ENCODE measurements around the gene QKI.
"Not testable (repeated sequence)": the region's sequence is repeated elsewhere in the genome, so short reads cannot be mapped to it uniquely, and the experiment has no call there.

The QKI gene

GRCh38 chr6:163439997-163440396 is 25.5 kb downstream of the QKI start:
- no peak for DNase-seq (ENCODE audit: low read depth)

- DNase-seq (ENCODE audit: low read depth), result no peak
Observed at GRCh38 chr6:163442336-163442735, 27.8 kb downstream of the QKI start.

- DNase-seq (ENCODE audit: low read depth), result no peak
Observed at GRCh38 chr6:163444077-163444476, 29.6 kb downstream of the QKI start.

- DNase-seq (ENCODE audit: low read depth), result no peak
Observed at GRCh38 chr6:163446549-163446948, 32.0 kb downstream of the QKI start.

- no peak for DNase-seq (ENCODE audit: low read depth)
Observed at GRCh38 chr6:163449076-163449475, 34.6 kb downstream of the QKI start.

GRCh38 chr6:163454425-163454824 is 39.9 kb downstream of the QKI start:
- DNase-seq (ENCODE audit: low read depth), result no peak

- no peak for DNase-seq (ENCODE audit: low read depth)
Observed at GRCh38 chr6:163455552-163455951, 41.0 kb downstream of the QKI start.

- DNase-seq (ENCODE audit: low read depth), result peak; percentile 72
Observed at GRCh38 chr6:163457637-163458561, 43.4 kb downstream of the QKI start.

GRCh38 chr6:163459007-163459406 is 44.5 kb downstream of the QKI start:
- DNase-seq (ENCODE audit: low read depth), result no peak

DNA sequence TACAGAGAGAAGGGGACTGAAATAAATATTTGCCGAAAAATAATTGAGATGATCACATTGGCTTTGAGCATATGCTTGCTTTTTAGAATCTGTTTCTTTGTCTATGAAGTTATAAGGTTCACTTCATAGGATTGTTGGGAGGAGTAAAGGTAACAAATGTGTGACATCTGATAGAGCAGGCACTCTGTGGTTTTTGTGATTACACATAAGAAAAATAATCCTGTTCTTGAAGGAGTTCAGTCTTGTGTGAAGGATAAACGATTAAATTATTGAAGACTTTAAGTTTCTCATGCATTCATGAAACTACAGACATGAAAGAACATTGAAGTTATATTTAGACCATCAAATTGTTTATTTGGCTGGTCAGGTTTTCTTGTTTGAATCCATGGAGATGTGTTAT is 45.0 kb downstream of the QKI start:
- no peak for DNase-seq (ENCODE audit: low read depth)

GRCh38 chr6:163460307-163460782 is 45.8 kb downstream of the QKI start:
- no peak for DNase-seq (ENCODE audit: low read depth)

DNA sequence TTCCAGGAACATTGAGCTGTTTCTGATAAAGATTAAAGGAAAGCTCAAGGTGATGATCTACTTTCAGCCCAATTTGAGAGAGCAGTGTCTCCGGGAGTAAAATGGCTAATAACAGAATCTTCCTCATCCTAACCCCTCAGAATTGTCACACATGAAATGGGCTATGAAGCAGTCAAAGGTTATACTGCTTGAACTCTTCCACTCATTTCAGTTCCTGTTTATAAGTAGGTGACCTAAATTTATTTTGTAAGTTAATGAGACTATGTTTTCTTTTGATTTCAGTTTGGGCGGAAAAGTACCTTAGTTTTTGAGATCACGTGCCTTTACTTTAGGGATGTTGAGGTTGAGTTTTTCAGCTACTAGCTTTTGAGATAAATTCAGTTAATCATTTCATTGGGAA is 47.2 kb downstream of the QKI start:
- no peak for DNase-seq (ENCODE audit: low read depth)

- no peak for DNase-seq (ENCODE audit: low read depth)
Observed at GRCh38 chr6:163463180-163463579, 48.7 kb downstream of the QKI start.

GRCh38 chr6:163463795-163464194 is 49.3 kb downstream of the QKI start:
- no peak for DNase-seq (ENCODE audit: low read depth)

DNA sequence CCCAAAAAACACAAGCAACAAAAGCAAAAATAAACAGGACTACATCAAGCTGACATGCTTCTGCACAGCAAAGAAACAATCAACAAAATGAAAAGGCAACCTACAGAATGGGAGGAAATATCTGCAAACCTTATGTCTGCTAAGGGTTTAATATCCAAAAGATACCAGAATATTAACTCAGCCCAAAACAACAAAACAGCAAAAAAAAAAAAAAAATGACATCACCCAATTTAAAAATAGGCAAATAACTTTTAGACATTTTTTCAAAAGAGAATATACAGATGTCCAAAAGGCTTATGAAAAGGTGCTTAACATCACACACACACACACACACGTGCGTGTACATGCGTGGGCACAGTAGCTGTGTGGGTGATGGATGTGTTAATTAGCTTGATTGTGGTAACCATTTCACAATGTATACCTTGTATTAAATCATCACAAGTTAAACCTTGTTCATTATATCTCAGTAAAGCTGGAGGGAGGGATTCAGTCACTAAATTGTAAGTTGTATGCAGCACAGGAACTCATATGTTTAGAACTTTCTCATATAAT is 52.4 kb downstream of the QKI start:
- DNase-seq (ENCODE audit: low read depth), result no peak

- DNase-seq (ENCODE audit: low read depth), result no peak
Observed at GRCh38 chr6:163468738-163469137, 54.2 kb downstream of the QKI start.

DNA sequence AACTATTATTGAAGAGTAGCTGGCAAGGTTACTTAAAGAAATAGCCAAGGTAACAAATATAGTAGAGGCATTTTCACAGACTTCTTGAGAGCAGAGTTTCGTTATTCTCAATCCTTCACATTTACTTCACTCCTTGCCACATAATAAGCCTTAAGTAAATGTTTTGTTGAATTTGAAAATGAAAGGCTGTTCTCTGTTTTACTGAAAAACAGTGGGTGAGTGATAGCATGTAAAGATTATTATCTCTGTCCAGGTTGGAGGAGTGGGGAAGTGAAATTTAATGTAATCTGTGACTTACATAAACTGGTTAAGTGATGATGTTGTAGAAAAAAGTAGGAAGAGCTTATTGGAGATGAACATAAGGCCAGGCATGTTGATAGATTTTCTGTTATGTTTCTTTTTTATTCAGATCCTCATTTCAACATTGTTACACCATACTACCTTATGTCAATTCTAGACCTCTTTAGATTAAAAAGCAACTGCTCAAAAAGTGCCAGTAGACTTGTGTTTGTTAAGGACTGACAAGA is 55.0 kb downstream of the QKI start:
- DNase-seq (ENCODE audit: low read depth), result no peak

DNA sequence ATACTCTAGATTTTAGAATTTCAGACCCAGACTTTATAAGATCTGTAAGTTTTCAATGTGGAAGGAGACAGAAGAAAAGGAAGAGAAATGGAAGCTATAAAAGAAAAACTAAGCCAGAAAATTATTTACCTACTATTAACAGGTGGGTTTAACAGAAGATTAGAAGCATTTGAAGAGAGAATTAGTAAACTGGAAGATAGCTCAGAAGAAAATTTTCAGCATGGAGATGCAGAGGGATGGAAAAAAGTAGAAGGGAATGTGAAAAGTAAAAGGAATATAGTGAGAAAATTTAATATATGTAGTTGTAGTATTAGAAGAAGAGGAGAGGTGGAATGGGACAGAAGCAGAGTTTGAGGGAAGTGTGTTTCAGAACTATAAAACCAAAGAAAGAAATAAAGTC is 56.1 kb downstream of the QKI start:
- DNase-seq (ENCODE audit: low read depth), result no peak

DNA sequence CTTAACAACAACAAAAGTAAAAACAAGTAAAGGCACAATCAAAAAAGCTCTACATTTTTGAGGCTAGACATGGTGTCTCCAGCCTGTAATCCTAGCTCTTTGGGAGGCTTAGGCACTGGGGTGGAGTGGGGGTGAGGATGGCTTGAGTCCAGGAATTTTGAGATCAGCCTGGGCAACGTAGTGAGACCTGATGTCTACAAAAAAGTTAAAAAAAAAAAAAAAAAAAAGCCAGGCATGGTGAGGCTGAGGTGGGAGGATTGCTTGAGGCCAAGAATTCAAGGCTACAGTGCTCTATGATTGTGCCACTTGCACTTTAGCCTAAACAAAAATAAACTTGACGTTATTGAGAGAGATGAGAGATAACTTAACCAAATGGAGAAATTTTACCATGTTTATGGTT is 60.1 kb downstream of the QKI start:
- no peak for DNase-seq (ENCODE audit: low read depth)

- DNase-seq (ENCODE audit: low read depth), result not testable (repeated sequence)
Observed at GRCh38 chr6:163476946-163477345, 62.4 kb downstream of the QKI start.

DNA sequence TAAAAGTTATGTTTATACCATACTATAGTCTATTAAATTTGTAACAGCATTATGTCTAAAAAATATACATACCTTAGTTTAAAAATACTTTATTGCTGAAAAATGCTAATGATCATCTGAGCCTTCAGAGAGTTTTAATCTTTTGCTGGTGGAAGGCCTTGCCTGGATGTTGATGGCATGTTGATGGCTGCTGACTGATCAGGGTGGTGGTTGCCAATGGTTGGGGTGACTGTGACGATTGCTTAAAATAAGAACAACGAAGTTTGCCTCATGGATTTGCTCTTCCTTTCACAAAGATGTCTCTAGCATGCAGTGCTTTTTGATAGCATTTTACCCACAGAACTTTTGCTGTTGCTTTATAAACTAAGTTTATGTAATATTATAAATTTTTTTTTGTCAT is 68.6 kb downstream of the QKI start:
- DNase-seq (ENCODE audit: low read depth), result no peak

GRCh38 chr6:163485388-163485851 is 70.9 kb downstream of the QKI start:
- no peak for DNase-seq (ENCODE audit: low read depth)

DNA sequence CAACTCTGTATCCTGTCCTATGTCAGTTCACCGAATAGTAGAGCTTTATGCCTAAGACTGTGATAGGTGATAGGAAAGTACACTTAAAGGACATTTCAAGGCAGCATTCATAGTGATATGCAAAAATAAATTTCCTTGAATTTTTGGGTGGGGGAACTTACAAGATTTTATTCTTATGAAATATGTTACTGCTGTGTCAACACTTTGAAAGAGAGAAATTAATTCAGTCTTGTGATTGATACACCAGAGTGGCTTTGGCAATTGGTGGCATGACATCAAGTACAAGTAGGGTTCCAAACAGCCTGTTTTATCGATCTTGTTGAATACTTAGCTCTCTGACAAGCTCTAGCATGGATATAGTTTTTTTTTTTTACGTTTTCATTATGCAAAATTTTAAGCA is 72.3 kb downstream of the QKI start:
- no peak for DNase-seq (ENCODE audit: low read depth)

Data from HS-27A (cell line).